SK-N-SH (cell line): ENCODE measurements around the gene ARHGAP26. TPM values are rescaled to one million over a fixed set of nuclear protein-coding genes. Genes with fewer than 3 reads are reported as not detected.

Source experiments
- CTCF ChIA-PET: fragments of 300-600, 350-600 bp; formaldehyde crosslinking; extraction: SDS; loops from one replicate; lab custom pipeline; 2021; lab: Yijun Ruan, JAX
- POLR2A ChIA-PET: fragments of 350-600 bp; sonication (Branson Sonifier 250); formaldehyde crosslinking; extraction: SDS; loops from one replicate; lab custom pipeline; 2020; ENCODE audit warnings: antibody characterized with exemption, inconsistent platforms; lab: Yijun Ruan, JAX
- DNase-seq: peaks from one replicate; pipeline ENCODE4 v3.0.0; 2012
- H2AFZ ChIP-seq: fragments of 200-600 bp; sonication (generic); 2 replicates; pipeline ENCODE4 v1.8.1; 2016; ENCODE audit warnings: antibody characterized with exemption, mild to moderate bottlenecking, low read depth
- H3F3A ChIP-seq: fragments of 200-600 bp; sonication (generic); replicated peaks from 2 replicates; pipeline ENCODE3; 2016; ENCODE audit warnings: antibody characterized with exemption, mild to moderate bottlenecking; ENCODE audit not compliant: insufficient read depth
- H3K27ac ChIP-seq, 2 experiments: fragments of 200-500 bp in 1 of 2; fragments of 200-600 bp in 1 of 2; sonication (Bioruptor generic) in 1 of 2; sonication (generic), shearing (Covaris generic) in 1 of 2; 2 replicates each; pipeline versions ENCODE4 v1.5.1 to v1.6.1; 2014 to 2016; ENCODE audit warnings: low read depth in 2 of 2, inconsistent platforms in 1 of 2, low read length in 1 of 2, mild to moderate bottlenecking in 1 of 2, mixed read lengths in 1 of 2
- H3K27me3 ChIP-seq: fragments of 200-600 bp; sonication (generic), shearing (Covaris generic); 2 replicates; pipeline ENCODE4 v1.6.1; 2016; ENCODE audit warnings: mixed run types; ENCODE audit not compliant: insufficient read depth
- H3K36me3 ChIP-seq, 2 experiments: fragments of 200-500 bp in 1 of 2; fragments of 200-600 bp in 1 of 2; sonication (Bioruptor generic) in 1 of 2; sonication (generic) in 1 of 2; replicated peaks in 1 of 2; 2 replicates each; pipeline versions ENCODE3 to v1.5.1; 2014 to 2016; ENCODE audit warnings: low read length in 1 of 2, mild to moderate bottlenecking in 1 of 2; ENCODE audit not compliant: insufficient read depth in 2 of 2, control insufficient read depth in 1 of 2
- H3K4me1 ChIP-seq, 2 experiments: fragments of 200-500 bp in 1 of 2; fragments of 200-600 bp in 1 of 2; sonication (Bioruptor generic) in 1 of 2; sonication (generic), shearing (Covaris generic) in 1 of 2; 2 replicates each; pipeline versions ENCODE4 v1.5.1 to v1.6.1; 2014 to 2016; ENCODE audit warnings: low read depth in 1 of 2, low read length in 1 of 2, mixed run types in 1 of 2; ENCODE audit not compliant: insufficient read depth in 2 of 2, control insufficient read depth in 1 of 2
- H3K4me2 ChIP-seq: fragments of 200-600 bp; sonication (generic), shearing (Covaris generic); 2 replicates; pipeline ENCODE4 v1.6.1; 2017; ENCODE audit warnings: mixed run types
- H3K4me3 ChIP-seq, 2 experiments: fragments of 200-500 bp in 1 of 2; fragments of 200-600 bp in 1 of 2; sonication (Bioruptor generic) in 1 of 2; sonication (generic), shearing (Covaris generic) in 1 of 2; 2 replicates each; pipeline versions ENCODE4 v1.5.1 to v1.8.1; 2014 to 2016; ENCODE audit warnings: low read depth in 2 of 2, inconsistent platforms in 1 of 2, low read length in 1 of 2, mild to moderate bottlenecking in 1 of 2, mixed read lengths in 1 of 2, moderate library complexity in 1 of 2
- H3K79me2 ChIP-seq: fragments of 200-600 bp; sonication (generic); 2 replicates; pipeline ENCODE4 v1.8.1; 2017; ENCODE audit warnings: mild to moderate bottlenecking; ENCODE audit not compliant: insufficient read depth
- H3K9ac ChIP-seq: fragments of 200-600 bp; sonication (generic); 2 replicates; pipeline ENCODE4 v1.6.1; 2017; ENCODE audit warnings: mixed run types
- H3K9me2 ChIP-seq: fragments of 200-600 bp; sonication (generic); 2 replicates; pipeline ENCODE4 v1.6.1; 2017; ENCODE audit warnings: mixed run types
- H3K9me3 ChIP-seq: fragments of 200-600 bp; sonication (generic); 2 replicates; pipeline ENCODE4 v1.6.1; 2017; ENCODE audit warnings: mixed run types, mild to moderate bottlenecking, moderate library complexity
- H4K20me1 ChIP-seq: fragments of 200-600 bp; sonication (generic); 2 replicates; pipeline ENCODE4 v1.6.1; 2017; ENCODE audit warnings: mild to moderate bottlenecking, mixed run types; ENCODE audit not compliant: insufficient read depth
- FOXJ3 ChIP-seq: sonication (generic); formaldehyde crosslinking; IDR thresholded peaks from 2 replicates; pipeline ENCODE4 v1.5.1; 2020; ENCODE audit warnings: mild to moderate bottlenecking, missing genetic modification reagents
- GABPA ChIP-seq: IDR thresholded peaks from 2 replicates; pipeline ENCODE4 v1.4.0; 2012; ENCODE audit warnings: low read depth, mild to moderate bottlenecking
- GATA2 ChIP-seq: sonication (generic); formaldehyde crosslinking; IDR thresholded peaks from 2 replicates; pipeline ENCODE4 v1.5.0; 2020; ENCODE audit warnings: mild to moderate bottlenecking, missing genetic modification reagents
- MAX ChIP-seq: IDR thresholded peaks from 2 replicates; pipeline ENCODE4 v1.4.0; 2012; ENCODE audit warnings: low read depth
- MXI1 ChIP-seq: IDR thresholded peaks from 2 replicates; pipeline ENCODE4 v1.6.1; 2012; ENCODE audit warnings: mild to moderate bottlenecking, low read depth, low read length, improper control_type of control experiment
- NFIC ChIP-seq: IDR thresholded peaks from 2 replicates; pipeline ENCODE4 v1.4.0; 2012; ENCODE audit warnings: borderline replicate concordance
- POLR2AphosphoS5 ChIP-seq: IDR thresholded peaks from 2 replicates; pipeline ENCODE4 v1.6.1; 2012; ENCODE audit warnings: low read depth, low read length
- RCOR1 ChIP-seq: fragments of 150-350 bp; IDR thresholded peaks from 2 replicates; pipeline ENCODE4 v1.6.1; 2017; ENCODE audit warnings: antibody characterized with exemption, low read length
- RFX5 ChIP-seq: IDR thresholded peaks from 2 replicates; pipeline ENCODE4 v1.6.1; 2012; ENCODE audit warnings: mild to moderate bottlenecking, improper control_type of control experiment, low read length
- RXRA ChIP-seq: IDR thresholded peaks from 2 replicates; pipeline ENCODE4 v1.4.0; 2012; ENCODE audit warnings: low read depth, mild to moderate bottlenecking, borderline replicate concordance
- SIN3A ChIP-seq: IDR thresholded peaks from 2 replicates; pipeline ENCODE4 v1.6.1; 2012; ENCODE audit warnings: low read depth, mild to moderate bottlenecking, low read length, moderate library complexity, borderline replicate concordance
- TAF1 ChIP-seq: IDR thresholded peaks from 2 replicates; pipeline ENCODE4 v1.6.1; 2012; ENCODE audit warnings: low read depth, mild to moderate bottlenecking, low read length, moderate library complexity, borderline replicate concordance
- TCF12 ChIP-seq: IDR thresholded peaks from 2 replicates; pipeline ENCODE4 v1.4.0; 2012
- TEAD4 ChIP-seq: IDR thresholded peaks from 2 replicates; pipeline ENCODE4 v1.4.0; 2012; ENCODE audit warnings: mild to moderate bottlenecking, borderline replicate concordance; ENCODE audit not compliant: insufficient read depth
- USF1 ChIP-seq: IDR thresholded peaks from 2 replicates; pipeline ENCODE4 v1.4.0; 2012; ENCODE audit warnings: low read depth, borderline replicate concordance
- WGBS: methylation state at CpG from one replicate; pipeline ENCODE4 v1.1.6; 2017; ENCODE audit warnings: low lambda C conversion rate; 5-methylcytosine and 5-hydroxymethylcytosine counted together
- polyA plus RNA-seq, 3 experiments: library from polyadenylated mRNA; depleted of rRNA; stranded (reverse); fragments of >200 nt; gene quantifications; 2 replicates each; pipeline ENCODE4 v1.2.3, GENCODE V29; 2012
- TF ChIP-seq, protein P1 (sequence below): fragments of 200-600 bp; sonication (generic); IDR thresholded peaks from 2 replicates; pipeline ENCODE4 v1.6.1; 2017; ENCODE audit warnings: antibody characterized with exemption, mild to moderate bottlenecking, moderate library complexity
- TF ChIP-seq, protein P2 (sequence below): IDR thresholded peaks from 2 replicates; pipeline ENCODE4; 2012

The ARHGAP26 gene
- polyA plus RNA-seq, 1 of the 3 experiments (the other 2 are of a cell fraction): 6.1 TPM

DNA sequence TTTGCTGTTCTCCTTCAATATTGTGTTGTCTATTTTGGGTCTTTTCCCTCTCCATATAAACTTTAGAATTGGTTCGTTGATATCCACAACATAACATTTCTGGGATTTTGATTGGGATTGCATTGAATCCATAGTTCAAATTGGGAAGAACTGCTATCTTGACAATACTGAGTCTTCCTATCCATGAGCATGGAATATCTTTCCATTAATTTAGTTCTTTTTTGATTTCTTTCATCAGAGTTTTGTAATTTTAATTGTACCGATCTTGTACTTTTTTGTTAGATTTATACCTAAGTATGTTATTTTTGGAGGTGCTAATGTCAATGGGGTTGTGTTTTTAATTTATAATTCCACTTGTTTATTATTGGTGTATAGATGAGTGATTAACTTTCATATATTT is 498.2 kb downstream of the ARHGAP26 start:
- POLR2A ChIA-PET: no interaction called here
- Histone ChIP-seq H3K9ac (no peak overlapping the region), H4K20me1 (no peaks in the 10 kb centered on the region), H3K27me3 (no peaks in the 10 kb centered on the region), H3K4me3 (no peak overlapping the region), H3K9me3 (peaks cover 12% of the 10 kb centered on the region; the same call in 1 of the 2 replicates), H3F3A (no peaks in the 10 kb centered on the region), H3K36me3 (peaks cover 0 to 3% of the 10 kb centered on the region in 2 experiments), H3K4me2 (no peak overlapping the region), H3K9me2 (0 out of 2 replicates have a peak, but pooled peaks cover 3% of the 10 kb centered on the region), H3K4me1 (no peaks in the 10 kb centered on the region), H3K79me2 (no peaks in the 10 kb centered on the region), H3K27ac (no peak overlapping the region), H2AFZ (no peak overlapping the region)
- CTCF ChIA-PET: no interaction called here
- no peak for TF ChIP-seq TEAD4
- no peak for TF ChIP-seq MAX
- no peak for TF ChIP-seq TAF1
- TF ChIP-seq GABPA: no peak
- DNase-seq: no peak
- 95% methylated on average over 2 of the region's 2 CpGs for WGBS

DNA sequence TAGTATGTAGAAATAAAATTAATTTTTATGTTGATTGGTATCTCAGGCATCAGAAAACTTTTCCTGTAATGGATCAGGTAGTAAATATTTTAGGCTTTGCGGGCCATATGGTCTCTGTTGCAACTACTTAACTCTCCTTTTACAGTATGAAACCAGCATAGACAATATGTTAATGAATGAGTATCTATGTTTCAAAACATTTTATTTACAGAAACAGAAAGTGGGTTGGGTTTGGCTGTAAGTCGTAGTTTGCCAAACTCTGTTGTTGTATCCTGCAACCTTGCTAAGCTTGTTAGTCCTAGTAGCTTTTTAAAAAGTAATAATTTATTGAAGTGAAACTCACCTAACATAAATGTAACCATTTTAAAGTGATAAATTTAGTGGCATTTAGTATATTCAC is 501.3 kb downstream of the ARHGAP26 start:
- DNase-seq: no peak
- CTCF ChIA-PET: no interaction called here
- Histone ChIP-seq H3F3A (no peaks in the 10 kb centered on the region), H3K79me2 (no peaks in the 10 kb centered on the region), H3K36me3 (peaks cover 0 to 3% of the 10 kb centered on the region in 2 experiments), H3K27ac (no peak overlapping the region), H3K27me3 (no peaks in the 10 kb centered on the region)
- POLR2A ChIA-PET: no interaction called here
- TF ChIP-seq NFIC (no peak), MAX (no peak), RCOR1 (no peak), USF1 (no peak), GATA2 (CRISPR knock-in tag) (no peak), POLR2AphosphoS5 (no peak), TCF12 (no peak), SIN3A (no peak), RFX5 (no peak), RXRA (no peak), MXI1 (no peak), FOXJ3 (CRISPR knock-in tag) (no peak)
- TF ChIP-seq, protein P1, sequence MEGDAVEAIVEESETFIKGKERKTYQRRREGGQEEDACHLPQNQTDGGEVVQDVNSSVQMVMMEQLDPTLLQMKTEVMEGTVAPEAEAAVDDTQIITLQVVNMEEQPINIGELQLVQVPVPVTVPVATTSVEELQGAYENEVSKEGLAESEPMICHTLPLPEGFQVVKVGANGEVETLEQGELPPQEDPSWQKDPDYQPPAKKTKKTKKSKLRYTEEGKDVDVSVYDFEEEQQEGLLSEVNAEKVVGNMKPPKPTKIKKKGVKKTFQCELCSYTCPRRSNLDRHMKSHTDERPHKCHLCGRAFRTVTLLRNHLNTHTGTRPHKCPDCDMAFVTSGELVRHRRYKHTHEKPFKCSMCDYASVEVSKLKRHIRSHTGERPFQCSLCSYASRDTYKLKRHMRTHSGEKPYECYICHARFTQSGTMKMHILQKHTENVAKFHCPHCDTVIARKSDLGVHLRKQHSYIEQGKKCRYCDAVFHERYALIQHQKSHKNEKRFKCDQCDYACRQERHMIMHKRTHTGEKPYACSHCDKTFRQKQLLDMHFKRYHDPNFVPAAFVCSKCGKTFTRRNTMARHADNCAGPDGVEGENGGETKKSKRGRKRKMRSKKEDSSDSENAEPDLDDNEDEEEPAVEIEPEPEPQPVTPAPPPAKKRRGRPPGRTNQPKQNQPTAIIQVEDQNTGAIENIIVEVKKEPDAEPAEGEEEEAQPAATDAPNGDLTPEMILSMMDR: no peak
- TF ChIP-seq, protein P2, sequence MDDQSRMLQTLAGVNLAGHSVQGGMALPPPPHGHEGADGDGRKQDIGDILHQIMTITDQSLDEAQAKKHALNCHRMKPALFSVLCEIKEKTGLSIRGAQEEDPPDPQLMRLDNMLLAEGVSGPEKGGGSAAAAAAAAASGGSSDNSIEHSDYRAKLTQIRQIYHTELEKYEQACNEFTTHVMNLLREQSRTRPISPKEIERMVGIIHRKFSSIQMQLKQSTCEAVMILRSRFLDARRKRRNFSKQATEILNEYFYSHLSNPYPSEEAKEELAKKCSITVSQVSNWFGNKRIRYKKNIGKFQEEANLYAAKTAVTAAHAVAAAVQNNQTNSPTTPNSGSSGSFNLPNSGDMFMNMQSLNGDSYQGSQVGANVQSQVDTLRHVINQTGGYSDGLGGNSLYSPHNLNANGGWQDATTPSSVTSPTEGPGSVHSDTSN: no peak
- TF ChIP-seq, all 33 proteins: peak for 0
- Histone ChIP-seq H2AFZ (no peak overlapping the region), H3K4me3 (no peak overlapping the region), H4K20me1 (no peaks in the 10 kb centered on the region), H3K9me2 (0 out of 2 replicates have a peak, but pooled peaks cover 3% of the 10 kb centered on the region), H3K9ac (no peak overlapping the region), H3K4me1 (no peaks in the 10 kb centered on the region), H3K9me3 (peaks cover 12% of the 10 kb centered on the region; the same call in 1 of the 2 replicates), H3K4me2 (no peak overlapping the region)
- 95% methylated on average over 2 of the region's 2 CpGs for WGBS
